HPDE6-E6E7 (cell line): ENCODE results near the gene CDC73.
"Not testable (repeated sequence)": the region's sequence is repeated elsewhere in the genome, so short reads cannot be mapped to it uniquely, and the experiment has no call there.

ENCODE experiments used
- DNase-seq: peaks from one replicate; pipeline ENCODE4 v3.0.0; 2011; ENCODE audit warnings: missing footprints; ENCODE audit errors: extremely low spot score

CDC73 gene

DNA sequence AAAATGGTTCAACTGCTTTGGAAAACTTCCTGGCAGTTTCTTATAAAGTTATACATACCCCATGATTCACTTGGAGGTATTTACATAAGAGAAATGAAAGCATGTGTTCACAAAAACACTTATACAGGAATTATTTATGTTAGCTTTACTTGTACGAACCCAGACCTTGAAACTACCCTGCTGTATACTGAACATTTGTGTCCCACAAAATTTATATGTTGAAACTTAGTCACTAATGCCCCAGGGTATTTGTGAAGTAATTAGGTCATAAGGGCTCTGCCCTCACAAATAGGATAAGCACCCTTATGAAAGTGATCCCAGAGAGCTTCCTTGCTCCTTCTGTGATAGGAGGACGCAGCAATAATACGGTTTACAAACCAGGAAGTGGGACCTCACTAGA lies 107.3 kb downstream of the CDC73 start:
- no peak for DNase-seq

DNA sequence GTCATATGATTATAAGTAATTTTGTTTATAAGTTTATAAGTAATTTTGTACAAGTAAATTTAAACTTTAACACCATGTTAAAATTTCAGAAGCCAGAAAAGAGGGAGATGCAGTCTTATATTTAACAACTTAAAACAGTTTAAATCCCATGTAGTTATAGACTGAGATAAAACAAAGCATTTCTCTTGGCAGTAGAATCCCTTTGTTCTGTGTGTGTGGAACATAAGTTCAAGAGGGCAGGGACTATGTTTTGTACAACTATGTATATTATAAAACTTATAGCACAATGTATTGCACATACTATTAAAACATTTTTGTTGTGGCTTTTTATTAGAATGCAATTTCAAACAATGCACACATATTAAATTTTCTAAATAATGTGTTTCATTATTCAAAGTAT lies 109.3 kb downstream of the CDC73 start:
- DNase-seq = not testable (repeated sequence)

DNA sequence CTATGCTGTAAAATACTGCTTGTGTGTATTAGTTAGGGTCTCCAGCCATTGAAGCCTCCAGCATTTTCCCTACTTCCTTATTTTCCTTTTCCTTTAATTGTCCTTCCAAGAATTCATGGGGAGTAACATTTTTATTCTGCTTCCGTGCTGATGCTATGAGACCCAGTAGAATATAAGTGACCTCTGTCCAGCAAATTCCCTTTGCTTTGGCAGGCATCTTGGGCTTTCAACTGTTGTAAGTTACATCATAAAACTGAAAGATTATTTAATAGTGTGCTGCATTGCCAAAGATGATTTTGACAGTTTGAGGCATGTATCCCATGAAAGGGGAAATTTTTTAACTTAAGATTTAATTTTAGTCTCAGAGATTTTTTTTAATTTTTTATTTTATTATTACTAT lies 112.7 kb downstream of the CDC73 start:
- no peak for DNase-seq

DNA sequence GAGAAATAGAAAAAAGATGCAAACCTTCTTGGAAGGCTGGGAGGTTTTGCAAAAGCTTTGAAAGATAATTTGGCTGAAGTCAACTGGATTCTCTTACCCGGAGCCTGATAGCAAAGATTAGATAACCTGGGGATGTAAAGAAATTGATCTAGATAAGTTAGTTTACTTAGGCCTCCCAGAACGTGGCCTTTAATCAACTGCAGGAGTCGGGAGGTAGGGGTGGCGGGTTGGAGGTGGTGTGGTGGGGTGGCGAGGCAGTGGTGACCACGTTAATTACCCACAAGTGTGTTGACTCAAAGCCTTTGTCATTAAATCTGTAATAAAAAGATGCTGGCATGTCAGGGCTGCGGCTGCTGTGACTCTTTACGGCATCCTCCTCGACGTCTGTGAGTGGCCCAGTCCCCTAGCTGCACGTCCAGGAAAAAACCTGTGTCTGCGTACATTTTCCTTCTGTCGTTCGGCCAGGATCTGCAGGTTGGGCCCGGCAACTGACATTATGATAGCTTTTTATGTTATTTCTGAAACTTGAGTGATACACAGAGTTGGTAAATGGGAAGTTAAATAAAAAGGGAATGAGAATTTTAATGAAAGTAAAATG lies 115.6 kb downstream of the CDC73 start:
- DNase-seq = no peak

DNA sequence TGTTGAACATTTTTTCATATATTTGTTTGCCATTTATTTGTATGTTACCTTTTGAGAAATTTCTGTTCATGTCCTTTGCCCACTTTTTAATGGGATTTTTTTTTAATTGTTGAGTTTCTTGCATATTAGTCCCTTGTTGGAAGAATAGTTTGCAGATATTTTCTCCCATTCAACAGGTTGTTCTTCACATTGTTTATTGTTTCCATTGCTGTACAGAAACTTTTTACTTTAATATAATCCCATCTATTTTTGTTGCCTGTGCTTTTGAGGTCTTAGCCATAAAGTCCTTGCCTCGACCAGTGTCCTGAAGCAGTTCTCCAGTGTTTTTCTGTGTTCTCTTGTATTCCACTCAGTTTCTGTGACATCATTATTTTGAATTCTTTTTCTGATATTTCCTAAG lies 118.8 kb downstream of the CDC73 start:
- no peak for DNase-seq

DNA sequence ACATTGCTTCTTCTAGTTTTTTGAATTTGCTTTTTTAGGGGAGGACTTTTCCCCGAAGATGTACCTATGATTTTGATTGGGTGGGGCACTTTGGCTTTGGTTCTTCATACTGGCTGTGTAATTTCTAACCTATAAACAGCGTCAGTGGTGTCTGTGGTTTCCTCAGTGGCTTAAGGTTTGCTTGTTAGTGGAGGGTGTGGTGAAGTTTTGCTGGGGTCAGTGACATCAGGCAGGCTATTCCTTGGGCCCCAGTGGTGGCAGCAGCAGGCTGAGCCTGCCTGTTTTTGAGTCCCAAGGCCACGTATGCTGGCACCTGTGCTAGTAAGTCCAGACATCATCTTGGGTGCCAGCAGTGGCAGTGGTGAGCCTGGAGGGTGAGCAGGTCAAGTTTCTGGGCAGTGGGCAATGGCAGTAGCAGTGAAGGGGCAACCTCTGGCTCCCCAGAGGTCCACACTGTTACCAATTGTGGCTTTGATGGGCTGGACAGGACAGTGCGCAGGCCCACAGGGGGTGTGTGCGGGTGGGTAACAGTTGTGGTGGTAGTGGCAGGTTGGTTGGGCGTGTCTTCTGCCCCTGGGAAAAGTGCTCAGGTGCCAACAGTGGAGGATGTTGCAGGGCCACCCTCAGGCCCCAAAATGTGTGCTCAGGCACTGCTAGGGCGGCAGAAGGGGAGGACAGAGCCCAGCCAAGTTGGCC lies 119.4 kb downstream of the CDC73 start:
- DNase-seq = no peak

DNA sequence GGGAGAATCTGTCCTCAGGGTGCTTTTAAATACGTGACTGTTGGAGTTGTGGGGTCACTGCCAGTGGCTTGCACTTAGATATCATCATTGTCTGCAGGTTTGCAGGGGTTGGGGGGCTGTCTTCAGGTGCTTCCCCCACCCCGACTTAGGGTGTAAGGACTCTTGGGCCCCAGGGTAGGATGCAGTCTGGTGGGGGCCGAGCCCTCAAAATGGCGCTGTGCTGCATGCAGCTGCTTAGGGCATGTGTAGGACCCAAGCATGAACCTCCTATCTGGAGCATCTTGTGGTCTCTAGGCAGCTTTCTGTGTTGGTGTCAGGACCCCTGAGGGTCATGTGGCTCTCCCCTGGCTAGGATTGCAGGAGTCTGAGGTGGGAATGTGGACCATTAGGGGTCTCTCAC lies 120.2 kb downstream of the CDC73 start:
- no peak for DNase-seq

DNA sequence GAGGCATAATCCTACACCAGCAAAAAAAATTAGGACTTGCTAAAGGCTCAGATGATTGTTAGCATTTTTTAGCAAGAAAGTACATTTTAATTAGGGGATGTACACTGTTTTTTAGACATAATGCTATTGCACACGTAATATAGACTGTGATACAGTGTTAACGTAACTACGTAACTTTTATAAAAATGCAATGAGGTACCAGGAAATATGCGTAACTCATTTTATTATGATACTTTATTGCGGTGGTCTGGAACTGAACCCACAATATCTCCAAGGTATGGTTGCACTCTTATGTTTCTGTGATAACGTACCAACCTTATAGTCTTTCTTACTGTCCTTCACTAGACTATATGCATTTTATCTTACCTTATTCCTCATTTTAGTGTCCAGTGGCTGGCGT lies 127.4 kb downstream of the CDC73 start:
- DNase-seq = no peak

DNA sequence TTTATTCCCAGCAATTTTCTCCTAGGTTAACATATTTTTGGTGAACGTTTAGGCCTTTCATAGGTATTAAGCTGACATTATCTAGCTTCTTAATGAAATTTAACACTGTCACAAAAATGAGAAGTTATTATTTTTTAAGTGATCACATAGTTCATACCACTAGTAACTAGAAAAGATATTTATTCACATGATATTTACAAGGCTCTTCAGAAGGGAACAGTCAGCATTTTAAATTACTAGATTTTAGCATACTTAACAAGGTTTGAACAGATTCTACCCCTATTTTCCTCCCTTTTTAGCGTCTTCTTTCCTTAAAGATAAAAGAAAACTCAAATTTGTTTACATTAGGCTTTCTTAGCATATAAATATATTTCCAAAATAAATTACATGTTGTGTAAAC lies 130.1 kb downstream of the CDC73 start:
- no peak for DNase-seq

DNA sequence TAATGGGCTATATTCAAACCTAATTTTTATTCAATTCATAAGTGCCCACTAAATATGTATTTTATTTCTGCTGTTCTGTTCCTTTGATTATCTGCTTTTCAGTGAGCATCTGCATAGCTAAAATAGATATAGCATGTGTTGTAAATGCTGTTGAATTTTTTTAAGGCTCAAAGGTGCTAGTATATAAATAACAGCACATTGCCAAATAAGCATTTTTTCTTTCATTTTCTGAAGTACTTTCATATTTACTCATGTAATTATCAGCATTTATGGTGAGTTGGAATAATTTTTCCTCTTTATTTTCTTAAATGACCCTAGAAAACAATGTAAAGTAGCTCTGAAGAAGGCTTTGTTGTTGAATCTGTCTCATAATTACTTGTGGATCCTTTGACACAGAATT lies 134.2 kb downstream of the CDC73 start:
- no peak for DNase-seq

DNA sequence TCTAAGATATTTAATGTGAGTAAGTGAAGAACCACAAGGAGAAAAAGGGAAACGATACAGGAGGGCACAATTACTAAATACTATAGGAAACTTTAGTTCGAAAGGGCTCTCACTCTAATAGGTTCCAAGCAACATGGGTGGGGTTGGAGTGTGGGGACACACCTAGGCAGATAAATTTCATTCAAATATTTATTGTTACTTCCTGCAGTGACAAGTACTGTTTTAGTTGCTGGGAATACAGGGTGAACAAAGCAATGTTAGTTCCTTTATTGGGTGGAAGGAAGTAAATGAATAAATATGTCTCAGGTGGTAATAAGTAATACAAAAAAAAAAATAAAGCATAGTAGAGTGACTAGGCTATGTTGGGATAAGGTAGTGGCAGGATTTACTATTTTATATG lies 137.8 kb downstream of the CDC73 start:
- DNase-seq = no peak

DNA sequence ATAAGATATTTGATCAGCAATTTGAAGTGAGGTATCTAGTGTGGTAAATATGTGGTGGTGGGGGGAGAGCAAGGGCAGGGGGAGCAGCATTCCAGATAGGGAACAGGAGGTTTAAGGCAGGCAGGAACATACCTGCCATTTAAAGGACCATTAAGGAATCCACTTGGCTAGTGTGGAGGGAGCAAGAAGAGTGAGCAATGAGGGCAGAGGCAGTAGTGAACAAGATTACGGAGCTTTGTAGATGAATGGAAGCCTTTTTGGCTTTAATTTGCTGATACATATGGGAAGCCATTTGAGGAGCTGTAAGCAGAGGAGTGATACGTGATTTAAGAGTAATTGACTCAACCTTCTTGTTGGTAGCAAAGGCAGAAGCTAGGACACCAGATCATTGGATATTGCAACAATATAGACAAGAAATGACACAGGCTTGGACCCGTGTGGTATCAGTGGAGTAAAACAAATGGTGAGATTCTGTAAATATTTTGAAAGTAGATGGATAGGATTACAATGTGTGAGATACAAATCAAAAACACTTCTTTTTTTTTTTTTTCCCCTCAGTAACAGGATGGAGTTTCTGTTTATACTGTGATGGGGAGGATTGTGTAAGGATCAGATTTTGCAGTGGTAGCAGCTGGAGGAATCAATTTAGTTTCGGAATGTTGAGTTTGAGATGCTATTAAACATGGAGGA lies 138.4 kb downstream of the CDC73 start:
- no peak for DNase-seq

DNA sequence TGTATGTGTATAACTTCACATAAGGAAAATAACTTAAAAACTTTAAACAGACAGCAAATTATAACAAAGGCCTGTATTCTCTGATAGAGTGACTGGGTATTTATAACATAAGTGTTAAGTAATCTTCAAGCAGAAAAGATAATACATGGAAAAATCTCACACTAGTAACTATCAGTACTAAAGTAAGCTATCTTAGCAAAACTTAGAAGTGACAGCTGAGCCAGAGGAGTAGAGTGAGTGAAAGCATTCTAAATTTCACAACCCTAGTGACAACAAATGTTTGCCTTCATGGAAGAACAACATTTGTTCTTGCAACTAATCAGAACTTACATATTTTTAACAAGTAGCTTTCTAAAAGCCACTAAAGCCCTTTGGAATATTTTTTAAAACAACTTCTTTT lies 139.1 kb downstream of the CDC73 start:
- no peak for DNase-seq

DNA sequence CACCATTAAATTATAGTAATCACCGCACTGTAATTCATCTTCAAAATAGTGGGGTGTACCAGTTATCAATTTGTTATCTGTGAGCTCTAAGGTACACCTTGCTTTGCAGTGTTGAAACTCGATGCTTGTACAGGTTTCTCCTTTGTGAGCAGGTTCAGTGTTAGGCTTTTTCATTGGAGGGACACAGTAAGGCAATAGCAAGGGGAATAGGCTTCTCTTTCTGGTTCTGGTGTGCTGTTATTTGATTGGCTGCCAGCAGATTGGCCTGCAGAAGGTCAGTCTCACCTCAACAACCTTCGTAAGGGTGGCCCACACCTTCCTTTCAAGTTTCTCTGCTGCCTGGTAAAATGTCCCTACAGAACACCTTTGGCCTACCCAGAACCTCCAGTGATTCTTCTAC lies 140.8 kb downstream of the CDC73 start:
- no peak for DNase-seq

DNA sequence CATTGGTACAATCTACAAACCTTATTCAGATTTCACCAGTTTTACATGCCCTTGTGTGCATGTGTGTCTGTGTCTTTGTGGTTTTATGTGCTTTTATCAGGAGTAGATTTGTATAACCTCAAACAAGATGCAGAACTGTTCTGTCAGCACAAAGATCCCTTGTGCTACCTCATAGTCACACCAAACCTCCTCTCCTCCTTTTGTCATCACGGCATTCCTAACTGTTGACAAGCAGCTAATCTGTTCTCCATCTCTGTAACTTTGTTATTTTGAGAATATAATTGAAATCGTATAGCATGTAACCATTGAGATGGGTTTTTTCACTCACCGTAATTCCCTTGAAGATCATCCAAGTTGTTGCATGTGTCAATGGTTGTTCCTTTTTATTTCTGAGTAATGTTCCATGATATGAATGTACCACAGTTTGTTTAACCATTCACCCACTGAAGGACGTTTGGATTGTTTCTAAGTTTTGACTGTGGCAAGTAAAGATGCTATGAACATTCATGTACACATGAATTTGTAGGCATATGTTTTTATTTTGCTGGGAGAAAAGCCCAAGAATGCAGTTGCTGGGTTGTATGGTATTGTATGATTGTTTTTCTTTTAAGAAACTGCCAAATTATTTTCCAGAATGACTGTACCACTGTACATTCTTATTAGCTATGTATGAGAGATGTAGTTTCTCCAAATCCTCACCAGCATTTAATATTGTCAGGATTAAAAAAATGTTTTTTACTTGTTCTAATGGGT lies 142.7 kb downstream of the CDC73 start:
- DNase-seq = no peak

DNA sequence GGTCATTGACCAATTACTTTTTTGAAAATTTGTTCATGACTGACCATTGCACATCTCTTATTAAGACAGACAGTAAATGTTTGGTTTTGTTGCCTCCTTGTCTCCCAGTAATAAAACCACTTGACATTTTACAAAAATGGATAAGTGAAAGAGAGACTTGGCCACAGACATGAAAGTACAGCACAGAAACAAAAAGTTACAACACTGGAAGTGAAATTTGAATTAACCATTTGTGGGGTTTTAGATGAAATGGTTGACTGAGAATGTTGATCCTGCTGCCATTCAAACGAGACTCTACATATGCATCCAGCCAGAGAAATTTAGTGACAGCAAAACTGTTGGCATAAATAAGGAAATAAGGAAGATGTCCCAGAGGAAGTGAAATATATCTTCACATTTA lies 143.9 kb downstream of the CDC73 start:
- no peak for DNase-seq

DNA sequence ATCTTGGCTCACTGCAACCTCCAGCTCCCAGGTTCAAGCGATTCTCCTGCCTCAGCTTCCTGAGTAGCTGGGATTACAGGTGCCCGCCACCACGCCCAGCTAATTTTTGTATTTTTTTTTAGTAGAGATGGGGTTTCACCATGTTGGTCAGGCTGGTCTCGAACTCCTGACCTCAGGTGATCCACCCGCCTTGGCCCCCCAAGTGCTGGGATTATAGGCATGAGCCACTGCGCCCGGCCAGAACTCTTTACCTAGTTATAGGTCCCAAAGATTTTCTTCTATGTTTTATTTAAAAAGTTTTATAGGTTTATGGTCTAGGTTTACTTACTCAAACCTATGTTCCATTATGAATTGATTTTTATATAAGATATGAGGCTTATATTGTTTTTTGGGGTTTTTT lies 145.0 kb downstream of the CDC73 start:
- not testable (repeated sequence) for DNase-seq

DNA sequence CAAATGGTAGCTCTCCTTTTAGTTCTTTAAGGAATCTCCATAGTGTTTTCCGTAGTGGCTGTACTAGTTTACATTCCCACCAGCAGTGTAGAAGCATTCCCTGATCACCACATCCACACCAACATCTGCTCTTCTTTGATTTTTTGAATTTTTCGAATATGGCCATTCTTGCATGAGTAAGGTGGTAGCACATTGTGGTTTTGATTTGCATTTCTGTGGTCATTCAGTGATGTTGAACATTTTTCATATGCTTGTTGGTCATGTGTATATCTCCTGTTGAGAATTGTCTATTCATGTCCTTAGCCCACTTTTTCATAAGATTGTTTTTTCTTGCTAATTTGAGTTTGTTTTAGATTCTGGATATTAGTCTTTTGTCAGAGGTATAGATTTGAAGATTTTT lies 149.2 kb downstream of the CDC73 start:
- no peak for DNase-seq

DNA sequence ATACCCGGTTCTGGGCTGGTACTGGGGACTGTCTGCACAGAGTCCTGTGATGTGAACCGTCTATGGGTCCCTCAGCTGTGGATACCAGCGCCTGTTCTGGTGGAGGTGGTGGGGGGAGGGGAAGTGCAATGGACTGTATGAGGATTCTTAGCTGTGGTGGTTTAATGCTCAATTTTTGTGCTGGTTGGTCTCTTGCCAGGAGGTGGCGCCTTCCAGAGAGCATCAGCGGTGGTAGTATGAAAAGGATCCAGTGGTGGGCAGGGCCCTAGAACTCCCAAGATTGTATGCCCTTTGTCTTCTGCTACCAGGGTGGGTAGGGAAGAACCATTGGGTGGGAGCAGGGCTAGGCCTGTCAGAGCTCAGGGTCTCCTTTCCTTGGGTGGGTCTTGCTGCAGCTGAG lies 153.9 kb downstream of the CDC73 start:
- no peak for DNase-seq

DNA sequence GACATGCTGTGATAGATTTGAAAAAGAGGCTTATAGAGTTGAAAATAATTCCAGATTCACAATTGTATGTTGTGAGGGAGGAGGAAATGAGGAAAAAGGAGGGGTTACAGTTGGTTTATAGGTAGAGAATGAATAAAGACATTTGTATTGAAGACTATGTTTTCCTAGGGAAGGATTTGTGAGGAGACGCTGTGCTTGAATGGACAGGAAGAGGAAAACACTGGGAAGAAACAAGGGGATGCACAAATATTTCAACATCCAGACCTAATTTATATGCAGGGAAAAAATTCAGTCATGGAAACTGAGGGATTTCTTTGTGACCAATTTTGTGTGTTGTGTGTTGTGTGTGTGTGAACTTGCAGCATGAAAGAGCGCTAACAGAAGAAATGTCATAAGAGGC lies 157.1 kb downstream of the CDC73 start:
- DNase-seq = no peak

DNA sequence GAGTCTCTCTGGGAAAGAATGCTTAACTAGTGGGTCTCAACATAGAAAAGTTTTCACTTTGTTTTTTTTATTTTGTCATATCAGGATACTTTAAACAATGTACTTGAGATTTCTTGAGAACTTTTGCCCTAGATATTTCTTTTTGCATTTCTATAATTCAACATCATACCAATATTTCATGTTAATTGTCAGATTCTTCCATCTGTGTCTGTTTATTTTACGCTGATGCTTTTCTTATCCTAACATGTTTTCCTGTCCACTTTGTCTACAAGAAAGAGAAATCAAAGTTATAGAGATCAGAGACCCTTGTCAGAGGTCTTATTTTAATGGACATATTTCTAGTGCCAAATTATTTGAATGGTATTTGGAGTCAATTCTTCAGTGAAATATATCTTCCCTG lies 160.1 kb downstream of the CDC73 start:
- no peak for DNase-seq

DNA sequence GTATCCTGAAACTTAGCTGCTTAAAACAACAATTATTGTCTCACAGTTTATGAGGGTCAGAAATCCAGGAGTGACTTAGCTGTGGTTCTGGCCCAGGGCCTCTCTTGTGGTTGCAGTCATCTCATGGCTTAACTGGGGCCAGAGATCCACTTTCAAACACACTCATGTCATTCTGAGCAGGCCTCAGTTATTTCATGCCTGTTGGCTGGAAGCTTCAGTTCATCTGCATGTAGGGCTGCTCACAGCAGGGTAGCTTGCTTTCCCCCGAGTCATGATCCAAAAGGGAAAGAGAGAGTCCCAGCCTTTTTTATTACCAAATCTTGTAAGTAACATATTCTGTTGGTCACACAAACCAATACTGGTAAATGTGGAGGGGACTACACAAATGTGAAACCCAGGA lies 161.2 kb downstream of the CDC73 start:
- no peak for DNase-seq

DNA sequence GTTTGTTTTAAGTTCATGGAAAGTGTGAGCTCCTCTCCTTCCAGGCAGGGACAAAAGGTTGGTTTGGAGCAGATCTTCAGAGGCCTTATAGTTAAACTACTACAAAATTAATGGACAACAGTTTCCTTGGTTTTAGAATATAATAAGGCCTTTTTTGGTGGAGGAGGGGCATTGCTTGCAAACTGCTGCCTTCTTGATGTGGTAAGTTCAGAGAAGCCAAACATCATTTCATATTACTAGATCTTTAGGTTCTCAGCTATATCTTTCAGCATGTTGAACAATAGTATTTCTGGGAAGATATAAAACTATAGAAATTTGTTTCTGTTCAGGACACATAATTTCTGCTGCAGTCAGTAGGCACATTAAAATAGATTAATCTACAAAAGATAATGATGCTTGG lies 162.4 kb downstream of the CDC73 start:
- no peak for DNase-seq
